Parathyroid adenoma (tissue), 2 donors: ENCODE measurements around the gene CDC27.
A peak's percentile ranks its signal among the peaks of the same experiment; 100 is the strongest.

Experiments
- H2AFZ ChIP-seq: fragments of 300-600 bp; sonication (generic); one replicate; pipeline ENCODE4 v1.7.0; 2017; ENCODE audit warnings: antibody characterized with exemption, mild to moderate bottlenecking
- H3K27ac ChIP-seq: fragments of 300-600 bp; sonication (generic); one replicate; pipeline ENCODE4 v1.7.0; 2017
- H3K27me3 ChIP-seq: fragments of 300-600 bp; sonication (generic); one replicate; pipeline ENCODE4 v1.7.0; 2017; ENCODE audit warnings: low read length; ENCODE audit not compliant: control insufficient read depth, insufficient read depth
- H3K36me3 ChIP-seq: fragments of 300-600 bp; sonication (generic); one replicate; pipeline ENCODE4 v1.7.0; 2017; ENCODE audit warnings: low read length; ENCODE audit not compliant: control insufficient read depth, insufficient read depth
- H3K4me1 ChIP-seq: fragments of 300-600 bp; sonication (generic); one replicate; pipeline ENCODE4 v1.7.0; 2017; ENCODE audit warnings: control low read depth
- H3K4me2 ChIP-seq: fragments of 300-600 bp; sonication (generic); one replicate; pipeline ENCODE4 v1.7.0; 2017; ENCODE audit warnings: low read length
- H3K4me3 ChIP-seq: fragments of 300-600 bp; sonication (generic); one replicate; pipeline ENCODE4 v1.7.0; 2017; ENCODE audit warnings: low read depth, low read length
- H3K79me2 ChIP-seq: fragments of 300-600 bp; sonication (generic); one replicate; pipeline ENCODE4 v1.7.0; 2017; ENCODE audit warnings: control low read depth
- H3K9ac ChIP-seq: fragments of 300-600 bp; sonication (generic); one replicate; pipeline ENCODE4 v1.7.0; 2017; ENCODE audit warnings: mild to moderate bottlenecking
- H3K9me3 ChIP-seq: fragments of 300-600 bp; sonication (generic); one replicate; pipeline ENCODE4 v1.7.0; 2017; ENCODE audit warnings: low read length; ENCODE audit not compliant: control insufficient read depth
- TF ChIP-seq, protein P1 (sequence below): fragments of 300-600 bp; sonication (generic); IDR thresholded peaks from one replicate; pipeline ENCODE4 v1.7.0; 2017; ENCODE audit warnings: antibody characterized with exemption, mild to moderate bottlenecking
- donor health status: primary hyperparathyroidism.

The CDC27 gene

DNA sequence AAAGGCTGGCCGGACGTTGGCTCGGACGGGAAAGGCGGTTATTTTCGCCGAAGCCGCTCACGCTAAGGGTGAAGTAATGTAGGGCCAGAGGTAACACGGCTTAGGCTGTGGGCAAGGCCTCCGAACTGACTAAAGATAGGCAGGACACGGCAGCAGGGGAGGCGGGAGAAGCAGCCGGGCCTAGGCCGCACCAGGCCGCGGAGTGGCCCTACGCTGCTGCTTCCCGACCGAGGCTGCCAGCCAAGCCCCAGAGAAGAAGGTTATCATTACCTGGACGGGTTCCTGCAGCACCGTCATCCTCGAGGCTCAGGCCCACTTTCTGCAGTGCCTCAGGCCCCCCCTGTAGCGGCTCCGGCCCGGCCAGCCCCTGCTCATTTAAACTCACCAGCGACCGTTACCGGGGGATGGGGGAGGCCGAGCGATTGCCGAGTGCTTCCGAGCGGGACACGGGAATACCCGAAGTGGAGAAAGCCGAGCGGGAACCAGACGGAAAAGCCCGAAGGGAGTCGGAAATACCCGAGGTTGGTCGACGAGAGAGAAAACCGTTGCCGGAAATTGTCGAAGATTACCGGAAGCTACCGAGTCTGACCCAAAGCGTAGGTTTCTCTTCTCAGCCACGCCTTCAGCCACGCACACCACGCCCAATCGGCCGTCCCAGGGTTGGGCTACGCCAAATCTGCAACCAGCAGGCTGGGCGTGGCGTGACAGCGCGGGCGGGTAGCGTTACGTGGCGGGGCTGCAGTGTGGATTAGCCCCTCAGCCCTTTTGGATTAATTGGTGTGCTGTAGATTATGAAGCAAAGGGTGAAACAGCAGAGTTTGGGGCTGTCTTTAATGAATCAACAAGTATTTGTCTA lies at the start of gene CDC27:
TSS of gene CDC27 (minus strand) at position 420 of the 856 bp plus-strand sequence. CDS start at position 297, 123 bp downstream.
- Histone ChIP-seq H3K27me3 (no peaks in the 10 kb centered on the region), H3K36me3 (no peaks in the 10 kb centered on the region), H3K9me3 (no peaks in the 10 kb centered on the region), H3K4me2 (peak within 1 kb of the TSS; percentile 78), H3K27ac (peak within 1 kb of the TSS; percentile 86), H3K4me3 (peak within 1 kb of the TSS; percentile 84), H3K79me2 (peaks cover 28% of the 10 kb centered on the region), H3K9ac (peak within 1 kb of the TSS; percentile 91), H2AFZ (peak within 1 kb of the TSS; percentile 95), H3K4me1 (peaks cover 3% of the 10 kb centered on the region)
- TF ChIP-seq, protein P1, sequence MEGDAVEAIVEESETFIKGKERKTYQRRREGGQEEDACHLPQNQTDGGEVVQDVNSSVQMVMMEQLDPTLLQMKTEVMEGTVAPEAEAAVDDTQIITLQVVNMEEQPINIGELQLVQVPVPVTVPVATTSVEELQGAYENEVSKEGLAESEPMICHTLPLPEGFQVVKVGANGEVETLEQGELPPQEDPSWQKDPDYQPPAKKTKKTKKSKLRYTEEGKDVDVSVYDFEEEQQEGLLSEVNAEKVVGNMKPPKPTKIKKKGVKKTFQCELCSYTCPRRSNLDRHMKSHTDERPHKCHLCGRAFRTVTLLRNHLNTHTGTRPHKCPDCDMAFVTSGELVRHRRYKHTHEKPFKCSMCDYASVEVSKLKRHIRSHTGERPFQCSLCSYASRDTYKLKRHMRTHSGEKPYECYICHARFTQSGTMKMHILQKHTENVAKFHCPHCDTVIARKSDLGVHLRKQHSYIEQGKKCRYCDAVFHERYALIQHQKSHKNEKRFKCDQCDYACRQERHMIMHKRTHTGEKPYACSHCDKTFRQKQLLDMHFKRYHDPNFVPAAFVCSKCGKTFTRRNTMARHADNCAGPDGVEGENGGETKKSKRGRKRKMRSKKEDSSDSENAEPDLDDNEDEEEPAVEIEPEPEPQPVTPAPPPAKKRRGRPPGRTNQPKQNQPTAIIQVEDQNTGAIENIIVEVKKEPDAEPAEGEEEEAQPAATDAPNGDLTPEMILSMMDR = no peak

- Histone ChIP-seq H3K4me1 (peaks cover 16% of the 10 kb centered on the region), H3K9me3 (no peaks in the 10 kb centered on the region), H2AFZ (no peak overlapping the region), H3K79me2 (no peaks in the 10 kb centered on the region), H3K27me3 (no peaks in the 10 kb centered on the region), H3K9ac (no peak overlapping the region), H3K27ac (no peak overlapping the region), H3K4me2 (no peak overlapping the region), H3K36me3 (no peaks in the 10 kb centered on the region), H3K4me3 (no peak overlapping the region)
- TF ChIP-seq, protein P1 = no peak
Measured at GRCh38 chr17:47238321-47239010, 49.4 kb upstream of the CDC27 start.

DNA sequence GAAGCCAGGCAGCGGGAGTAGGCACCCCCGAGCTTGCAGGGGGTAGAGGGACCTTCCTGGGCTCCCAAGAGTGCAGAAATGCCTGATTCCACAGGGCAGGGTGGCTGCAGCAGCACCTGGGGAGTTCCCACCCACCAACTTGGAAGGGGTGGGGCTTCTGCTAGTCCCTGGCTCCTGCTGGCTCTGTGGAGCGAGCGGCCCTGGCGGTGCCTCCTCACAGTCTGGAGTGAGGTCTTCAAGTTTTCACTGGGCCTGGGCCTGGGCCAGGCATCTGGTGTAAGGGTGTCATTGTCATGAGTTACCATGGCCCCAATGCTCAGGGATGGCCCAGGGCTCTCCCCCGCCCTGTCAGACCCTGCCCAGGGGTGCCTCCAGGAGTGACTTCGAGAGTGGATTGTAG lies 48.7 kb upstream of the CDC27 start:
- Histone ChIP-seq H3K36me3 (no peaks in the 10 kb centered on the region), H2AFZ (no peak overlapping the region), H3K4me2 (no peak overlapping the region), H3K9ac (no peak overlapping the region), H3K79me2 (no peaks in the 10 kb centered on the region), H3K27me3 (no peaks in the 10 kb centered on the region), H3K27ac (no peak overlapping the region), H3K9me3 (no peaks in the 10 kb centered on the region), H3K4me3 (no peak overlapping the region), H3K4me1 (peaks cover 20% of the 10 kb centered on the region)
- TF ChIP-seq, protein P1 = no peak

DNA sequence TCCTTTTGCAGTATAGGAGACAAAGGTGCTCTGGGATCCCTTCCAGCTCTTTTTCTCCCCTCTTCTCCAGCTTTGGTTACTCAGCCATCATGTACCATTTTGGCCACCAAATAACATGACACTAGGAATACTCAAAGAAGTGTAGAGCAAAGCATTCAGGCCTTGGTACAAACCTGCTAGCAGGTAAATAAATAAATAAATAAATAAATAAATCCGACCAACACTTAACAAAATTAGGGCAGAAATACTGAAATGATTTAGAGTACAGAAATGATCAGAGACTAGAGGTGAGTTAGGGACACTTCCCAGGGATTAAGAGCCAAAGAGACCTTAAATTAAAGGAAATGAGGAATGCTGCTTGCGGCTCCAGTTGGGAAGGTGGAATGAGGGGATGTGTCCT lies 46.8 kb upstream of the CDC27 start:
- TF ChIP-seq, protein P1 = no peak
- peaks cover 23% of the 10 kb centered on the region for H3K4me1 ChIP-seq
- no peak overlapping the region for H2AFZ ChIP-seq
- H3K4me2 ChIP-seq = no peak overlapping the region
- H3K9me3 ChIP-seq = no peaks in the 10 kb centered on the region
- no peaks in the 10 kb centered on the region for H3K27me3 ChIP-seq
- H3K9ac ChIP-seq = no peak overlapping the region
- H3K36me3 ChIP-seq = no peaks in the 10 kb centered on the region
- H3K27ac ChIP-seq = no peak overlapping the region
- no peak overlapping the region for H3K4me3 ChIP-seq
- H3K79me2 ChIP-seq = no peaks in the 10 kb centered on the region
